ENCODE results near the gene CTIF.

- no peak for TF ChIP-seq CTCF (IDR thresholded peaks at IDR 0.05; ENCODE audit: insufficient read depth, low read length, poor library complexity, severe bottlenecking)
- no peak for TF ChIP-seq EZH2phosphoT487 (conservative IDR thresholded peaks at IDR 0.05; ENCODE audit: low read length)
Measured at GRCh38 chr18:48544661-48545415, 6.0 kb downstream of the CTIF start.
